Activated naive CD8-positive, alpha-beta T cell treated with anti-CD3 and anti-CD28 coated beads for 36 hours (primary cell): ENCODE measurements around the gene SSBP4. TPM values are rescaled to one million over a fixed set of nuclear protein-coding genes. Genes with fewer than 3 reads are reported as not detected.
"Not testable (repeated sequence)": the region's sequence is repeated elsewhere in the genome, so short reads cannot be mapped to it uniquely, and the experiment has no call there.

Experiments used
- DNase-seq: peaks from one replicate; pipeline ENCODE4 v3.0.0; 2021
- H3K27ac Mint-ChIP-seq: one replicate; pipeline ENCODE4 v1.8.0; 2022; ENCODE audit warnings: mild to moderate bottlenecking, moderate library complexity, mixed read lengths
- H3K27me3 Mint-ChIP-seq: one replicate; pipeline ENCODE4 v1.8.0; 2022; ENCODE audit warnings: mild to moderate bottlenecking, mixed read lengths
- H3K36me3 Mint-ChIP-seq: one replicate; pipeline ENCODE4 v1.8.0; 2021; ENCODE audit warnings: mild to moderate bottlenecking, mixed read lengths
- H3K4me1 Mint-ChIP-seq: one replicate; pipeline ENCODE4 v1.8.0; 2021; ENCODE audit warnings: mixed read lengths
- H3K4me3 Mint-ChIP-seq: one replicate; pipeline ENCODE4 v1.8.0; 2022; ENCODE audit warnings: mild to moderate bottlenecking, moderate library complexity, mixed read lengths
- H3K9me3 Mint-ChIP-seq: one replicate; pipeline ENCODE4 v1.8.0; 2022; ENCODE audit warnings: mixed read lengths
- total RNA-seq, 2 experiments: library from RNA; stranded (reverse); gene quantifications; one replicate each; pipeline ENCODE4 v1.2.3, GENCODE V29; 2021

Gene SSBP4
- 100 to 1,000 TPM in 1 of 2 experiments, 10 to 100 TPM in 1; 96.1 to 101 TPM for total RNA-seq

GRCh38 chr19:18419195-18419698 is at the start of gene SSBP4:
TSS of gene SSBP4 (plus strand) at chr19:18419398. CDS start at chr19:18419649, 251 bp downstream.
- no peaks in the 10 kb centered on the region for H3K9me3 Mint-ChIP-seq
- peaks cover 33% of the 10 kb centered on the region for H3K27me3 Mint-ChIP-seq
- H3K4me1 Mint-ChIP-seq = peaks cover 71% of the 10 kb centered on the region
- H3K27ac Mint-ChIP-seq = peak within 1 kb of the TSS; percentile 75
- peak within 1 kb of the TSS; percentile 88 for H3K4me3 Mint-ChIP-seq
- H3K36me3 Mint-ChIP-seq = peaks cover 10% of the 10 kb centered on the region
- DNase-seq = peak; percentile 84

- Mint-ChIP-seq H3K36me3 (no peaks in the 10 kb centered on the region), H3K4me1 (peaks cover 12% of the 10 kb centered on the region), H3K27ac (peak overlapping the region; percentile 47), H3K9me3 (no peaks in the 10 kb centered on the region), H3K27me3 (peaks cover 9% of the 10 kb centered on the region), H3K4me3 (no peak overlapping the region)
- DNase-seq = no peak
These were observed 45.7 kb upstream of the SSBP4 start for GRCh38 chr19:18373407-18373891.

- Mint-ChIP-seq H3K4me3 (no peak overlapping the region), H3K36me3 (no peaks in the 10 kb centered on the region), H3K4me1 (peaks cover 12% of the 10 kb centered on the region)
These were observed 45.1 kb upstream of the SSBP4 start for GRCh38 chr19:18373892-18374629.

GRCh38 chr19:18377026-18377425 is 42.2 kb upstream of the SSBP4 start:
- peaks cover 21% of the 10 kb centered on the region for H3K27me3 Mint-ChIP-seq
- H3K9me3 Mint-ChIP-seq = no peaks in the 10 kb centered on the region
- no peak overlapping the region for H3K4me3 Mint-ChIP-seq
- no peak overlapping the region for H3K27ac Mint-ChIP-seq
- no peaks in the 10 kb centered on the region for H3K36me3 Mint-ChIP-seq
- no peak for DNase-seq
- H3K4me1 Mint-ChIP-seq = peaks cover 12% of the 10 kb centered on the region

More at GRCh38 chr19:18373892-18374629, 45.1 kb upstream of the SSBP4 start:
- Mint-ChIP-seq H3K27ac (peak overlapping the region; percentile 47), H3K9me3 (no peaks in the 10 kb centered on the region), H3K27me3 (peaks cover 9% of the 10 kb centered on the region)
- peak; percentile 75 for DNase-seq

- no peak for DNase-seq
- Mint-ChIP-seq H3K9me3 (no peaks in the 10 kb centered on the region), H3K27ac (no peak overlapping the region), H3K4me3 (no peak overlapping the region), H3K27me3 (peaks cover 38% of the 10 kb centered on the region), H3K36me3 (no peaks in the 10 kb centered on the region), H3K4me1 (no peaks in the 10 kb centered on the region)
These were observed 39.1 kb upstream of the SSBP4 start for GRCh38 chr19:18379803-18380747.

GRCh38 chr19:18380843-18381242 is 38.4 kb upstream of the SSBP4 start:
- Mint-ChIP-seq H3K4me3 (no peak overlapping the region), H3K4me1 (no peaks in the 10 kb centered on the region), H3K27ac (no peak overlapping the region), H3K36me3 (no peaks in the 10 kb centered on the region), H3K9me3 (no peaks in the 10 kb centered on the region), H3K27me3 (peaks cover 45% of the 10 kb centered on the region)
- no peak for DNase-seq

- H3K27me3 Mint-ChIP-seq = peaks cover 70% of the 10 kb centered on the region
- not testable (repeated sequence) for H3K36me3 Mint-ChIP-seq, H3K4me3 Mint-ChIP-seq
These were observed 35.6 kb upstream of the SSBP4 start for GRCh38 chr19:18383622-18384021.

GRCh38 chr19:18384775-18385174 is 34.4 kb upstream of the SSBP4 start:
- Mint-ChIP-seq H3K4me1 (peaks cover 7% of the 10 kb centered on the region), H3K27ac (no peak overlapping the region), H3K4me3 (no peak overlapping the region), H3K27me3 (peaks cover 79% of the 10 kb centered on the region), H3K9me3 (no peaks in the 10 kb centered on the region), H3K36me3 (no peaks in the 10 kb centered on the region)
- no peak for DNase-seq

More at GRCh38 chr19:18383622-18384021, 35.6 kb upstream of the SSBP4 start:
- H3K4me1 Mint-ChIP-seq, DNase-seq, H3K27ac Mint-ChIP-seq, H3K9me3 Mint-ChIP-seq: not testable (repeated sequence)

GRCh38 chr19:18385359-18385674 is 33.9 kb upstream of the SSBP4 start:
- H3K36me3 Mint-ChIP-seq = no peaks in the 10 kb centered on the region
- H3K4me1 Mint-ChIP-seq = peaks cover 7% of the 10 kb centered on the region
- no peak for DNase-seq
- H3K9me3 Mint-ChIP-seq = no peaks in the 10 kb centered on the region
- H3K27me3 Mint-ChIP-seq = peaks cover 74% of the 10 kb centered on the region
- H3K27ac Mint-ChIP-seq = no peak overlapping the region
- H3K4me3 Mint-ChIP-seq = no peak overlapping the region

- peaks cover 75% of the 10 kb centered on the region for H3K27me3 Mint-ChIP-seq
- H3K36me3 Mint-ChIP-seq = no peaks in the 10 kb centered on the region
- H3K4me1 Mint-ChIP-seq = peaks cover 7% of the 10 kb centered on the region
- DNase-seq = peak; percentile 56
- H3K4me3 Mint-ChIP-seq = no peak within 1 kb of the TSS
- H3K27ac Mint-ChIP-seq = no peak within 1 kb of the TSS
- H3K9me3 Mint-ChIP-seq = no peaks in the 10 kb centered on the region
These were observed 33.3 kb upstream of the SSBP4 start, which contains the start of gene GDF15 for GRCh38 chr19:18385675-18386542. TSS of gene GDF15 (plus strand) at chr19:18386158. CDS start at chr19:18386190, 32 bp downstream.

- peaks cover 78% of the 10 kb centered on the region for H3K27me3 Mint-ChIP-seq
- DNase-seq = no peak
- H3K4me1 Mint-ChIP-seq = peaks cover 7% of the 10 kb centered on the region
- H3K4me3 Mint-ChIP-seq = no peak overlapping the region
- H3K36me3 Mint-ChIP-seq = no peaks in the 10 kb centered on the region
- H3K27ac Mint-ChIP-seq = no peak overlapping the region
- no peaks in the 10 kb centered on the region for H3K9me3 Mint-ChIP-seq
These were observed 32.5 kb upstream of the SSBP4 start for GRCh38 chr19:18386543-18387271.

GRCh38 chr19:18388100-18388959 is 30.9 kb upstream of the SSBP4 start:
- Mint-ChIP-seq H3K4me1 (peaks cover 7% of the 10 kb centered on the region), H3K9me3 (no peaks in the 10 kb centered on the region), H3K27me3 (peaks cover 74% of the 10 kb centered on the region), H3K36me3 (no peaks in the 10 kb centered on the region), H3K4me3 (peak overlapping the region; percentile 52), H3K27ac (peak overlapping the region; percentile 56)
- peak; percentile 86 for DNase-seq
